Choroid plexus epithelial cell (primary cell): ENCODE results near the gene CTIF.

Experiments used
- DNase-seq: peaks from one replicate; pipeline ENCODE4 v3.0.0-alpha.2; 2010; ENCODE audit warnings: low read depth
- H3K4me3 ChIP-seq: 2 replicates; pipeline ENCODE4 v1.5.1; 2011; ENCODE audit warnings: low read depth, mild to moderate bottlenecking, control low read depth, low read length, moderate library complexity
- TF ChIP-seq, protein P1 (sequence below): conservative IDR thresholded peaks from 2 replicates; pipeline ENCODE4 v1.5.1; 2011; ENCODE audit warnings: low read depth, mild to moderate bottlenecking, control low read depth, inconsistent platforms, low read length, moderate library complexity

CTIF gene

GRCh38 chr18:48592540-48593171, 53.8 kb downstream of the CTIF start:
- H3K4me3 ChIP-seq: no peak overlapping the region
- TF ChIP-seq, protein P1, sequence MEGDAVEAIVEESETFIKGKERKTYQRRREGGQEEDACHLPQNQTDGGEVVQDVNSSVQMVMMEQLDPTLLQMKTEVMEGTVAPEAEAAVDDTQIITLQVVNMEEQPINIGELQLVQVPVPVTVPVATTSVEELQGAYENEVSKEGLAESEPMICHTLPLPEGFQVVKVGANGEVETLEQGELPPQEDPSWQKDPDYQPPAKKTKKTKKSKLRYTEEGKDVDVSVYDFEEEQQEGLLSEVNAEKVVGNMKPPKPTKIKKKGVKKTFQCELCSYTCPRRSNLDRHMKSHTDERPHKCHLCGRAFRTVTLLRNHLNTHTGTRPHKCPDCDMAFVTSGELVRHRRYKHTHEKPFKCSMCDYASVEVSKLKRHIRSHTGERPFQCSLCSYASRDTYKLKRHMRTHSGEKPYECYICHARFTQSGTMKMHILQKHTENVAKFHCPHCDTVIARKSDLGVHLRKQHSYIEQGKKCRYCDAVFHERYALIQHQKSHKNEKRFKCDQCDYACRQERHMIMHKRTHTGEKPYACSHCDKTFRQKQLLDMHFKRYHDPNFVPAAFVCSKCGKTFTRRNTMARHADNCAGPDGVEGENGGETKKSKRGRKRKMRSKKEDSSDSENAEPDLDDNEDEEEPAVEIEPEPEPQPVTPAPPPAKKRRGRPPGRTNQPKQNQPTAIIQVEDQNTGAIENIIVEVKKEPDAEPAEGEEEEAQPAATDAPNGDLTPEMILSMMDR: no peak
- DNase-seq: no peak

DNA sequence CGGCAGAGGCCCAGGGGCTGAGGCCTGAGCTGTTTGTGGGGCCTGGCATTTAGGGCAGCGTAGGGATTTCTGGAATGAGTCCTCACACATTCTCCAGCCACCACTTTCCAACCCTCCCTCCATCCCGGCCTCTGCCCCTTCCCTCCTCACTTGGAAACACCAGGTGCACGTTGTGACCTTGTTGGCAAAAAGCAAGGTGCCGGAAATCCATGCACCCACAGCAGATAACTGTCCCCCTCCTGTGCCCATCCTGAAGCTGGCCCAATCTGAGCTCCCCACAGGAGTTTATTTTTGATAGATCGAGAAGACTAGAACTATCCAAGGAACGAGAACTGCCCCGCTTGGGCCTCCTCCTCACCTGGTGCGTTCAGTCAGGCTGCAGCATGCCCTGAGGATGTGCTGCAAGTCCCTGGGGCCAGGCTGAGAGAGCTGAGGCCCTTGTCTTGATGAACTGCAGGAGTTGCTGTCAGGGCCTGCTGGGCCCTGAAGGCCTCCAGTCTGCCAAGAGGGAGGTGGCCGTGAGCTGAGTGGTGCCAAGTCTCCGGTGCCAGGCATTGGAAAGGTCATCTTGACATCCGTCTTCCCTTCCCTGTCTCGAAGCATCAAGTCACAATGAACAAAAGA, 55.8 kb downstream of the CTIF start:
- TF ChIP-seq, protein P1: no peak

GRCh38 chr18:48595703-48596218, 56.9 kb downstream of the CTIF start:
- DNase-seq: no peak
- H3K4me3 ChIP-seq: no peak overlapping the region
- TF ChIP-seq, protein P1: no peak

More for the DNA sequence above, 55.8 kb downstream of the CTIF start:
- H3K4me3 ChIP-seq: no peak overlapping the region
- DNase-seq: no peak

DNA sequence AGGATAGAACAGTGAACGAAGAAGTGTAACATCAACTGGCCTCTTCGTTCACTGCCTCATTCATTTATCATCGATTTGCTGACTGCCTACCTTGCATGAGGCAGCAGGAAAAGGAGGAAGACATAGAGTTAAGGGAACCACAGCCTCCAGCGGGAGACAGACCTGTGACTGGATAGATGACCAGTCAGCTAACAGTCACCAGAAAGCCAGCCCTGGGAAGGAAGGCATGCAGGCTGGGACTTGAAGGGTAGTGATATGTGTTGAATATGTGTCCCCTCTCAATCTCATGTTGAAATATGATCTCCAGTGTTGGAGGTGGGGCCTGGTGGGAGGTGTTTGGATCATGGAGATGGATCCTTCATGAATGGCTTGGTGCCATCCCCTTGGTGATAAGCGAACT, 58.3 kb downstream of the CTIF start:
- TF ChIP-seq, protein P1: no peak
- no peak for DNase-seq
- no peak overlapping the region for H3K4me3 ChIP-seq

DNA sequence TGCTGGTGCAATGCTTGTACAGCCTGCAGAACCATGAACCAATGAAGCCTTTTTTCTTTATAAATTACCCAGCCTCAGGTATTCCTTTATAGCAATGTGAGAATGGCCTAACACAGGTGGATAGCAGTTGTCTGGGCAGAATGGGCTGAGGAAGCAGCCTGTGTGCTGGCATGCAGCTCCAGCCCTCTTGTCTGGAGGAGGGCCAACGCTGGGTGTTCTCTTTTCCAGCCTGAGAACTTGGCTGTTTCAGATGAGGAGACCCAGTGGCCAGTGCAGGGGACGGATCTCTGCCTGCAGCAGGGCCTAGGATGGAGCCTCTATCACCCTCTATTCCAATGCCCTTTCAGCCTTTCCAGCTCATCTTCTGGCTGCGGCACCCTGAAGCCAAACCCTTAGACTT, 58.8 kb downstream of the CTIF start:
- DNase-seq: no peak
- TF ChIP-seq, protein P1: no peak
- H3K4me3 ChIP-seq: no peak overlapping the region

- no peak overlapping the region for H3K4me3 ChIP-seq
- no peak for DNase-seq
- TF ChIP-seq, protein P1: no peak
Observed at GRCh38 chr18:48599391-48599790, 60.6 kb downstream of the CTIF start.

DNA sequence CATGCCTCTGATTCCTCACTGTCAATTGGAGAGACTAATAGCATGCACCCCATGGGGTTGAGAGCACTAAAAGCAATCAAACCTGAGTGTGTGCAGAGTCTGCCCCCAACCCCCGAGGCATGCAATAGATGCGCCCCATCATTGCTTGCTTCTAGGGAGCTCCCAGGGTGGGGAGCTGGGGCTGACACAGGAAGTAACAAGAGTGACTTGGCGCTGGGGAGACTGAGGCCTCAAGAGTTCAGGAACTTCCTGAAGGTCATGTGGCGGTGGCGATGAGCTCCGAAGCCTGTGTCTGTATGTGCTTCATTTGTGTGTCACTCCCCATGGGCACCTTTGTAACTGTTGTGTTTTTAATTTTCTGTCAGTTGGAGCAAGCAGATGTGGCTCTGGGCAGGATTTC, 61.2 kb downstream of the CTIF start:
- TF ChIP-seq, protein P1: no peak
- H3K4me3 ChIP-seq: no peak overlapping the region
- no peak for DNase-seq
